GM19193 (cell line): Measurements from ENCODE around the gene SLC10A7.

Experiments
- POLR2A ChIP-seq: IDR thresholded peaks from 4 replicates; pipeline ENCODE4 v1.6.1; 2011; ENCODE audit not compliant: insufficient read depth, insufficient read length; ENCODE audit errors: extremely low read depth

Gene SLC10A7

GRCh38 chr4:146252969-146253611, 268.6 kb downstream of the SLC10A7 start:
- no peak for TF ChIP-seq POLR2A

- TF ChIP-seq POLR2A = no peak
These were observed 274.4 kb downstream of the SLC10A7 start for GRCh38 chr4:146247356-146247755.

- TF ChIP-seq POLR2A = no peak
These were observed 275.4 kb downstream of the SLC10A7 start for GRCh38 chr4:146246381-146246780.

GRCh38 chr4:146245850-146246249, 275.9 kb downstream of the SLC10A7 start:
- TF ChIP-seq POLR2A = no peak

GRCh38 chr4:146245246-146245645, 276.5 kb downstream of the SLC10A7 start:
- no peak for TF ChIP-seq POLR2A

- TF ChIP-seq POLR2A = no peak
These were observed 277.2 kb downstream of the SLC10A7 start for GRCh38 chr4:146244496-146244895.

GRCh38 chr4:146243883-146244277, 277.9 kb downstream of the SLC10A7 start:
- TF ChIP-seq POLR2A = no peak

- TF ChIP-seq POLR2A = no peak
These were observed 278.4 kb downstream of the SLC10A7 start for GRCh38 chr4:146243141-146243882.

- no peak for TF ChIP-seq POLR2A
These were observed 283.6 kb downstream of the SLC10A7 start for GRCh38 chr4:146238107-146238506.

GRCh38 chr4:146237092-146237491, 284.6 kb downstream of the SLC10A7 start:
- no peak for TF ChIP-seq POLR2A

- TF ChIP-seq POLR2A = no peak
These were observed 285.5 kb downstream of the SLC10A7 start for GRCh38 chr4:146236216-146236615.

- TF ChIP-seq POLR2A = no peak
These were observed 286.0 kb downstream of the SLC10A7 start for GRCh38 chr4:146235654-146236177.

- no peak for TF ChIP-seq POLR2A
These were observed 289.5 kb downstream of the SLC10A7 start for GRCh38 chr4:146232131-146232722.

- TF ChIP-seq POLR2A = no peak
These were observed 292.3 kb downstream of the SLC10A7 start for GRCh38 chr4:146229406-146229805.

GRCh38 chr4:146224326-146224966, 297.3 kb downstream of the SLC10A7 start:
- TF ChIP-seq POLR2A = no peak
